DMS53 treated with DMSO at 0.1 percent for 48 hours (cell line): ENCODE measurements around the gene NUP210.

ENCODE experiments used
- DNase-seq: peaks from one replicate; lab custom pipeline; 2025; ENCODE audit not compliant: unreplicated experiment; lab: John Stamatoyannopoulos, UW

The NUP210 gene

DNA sequence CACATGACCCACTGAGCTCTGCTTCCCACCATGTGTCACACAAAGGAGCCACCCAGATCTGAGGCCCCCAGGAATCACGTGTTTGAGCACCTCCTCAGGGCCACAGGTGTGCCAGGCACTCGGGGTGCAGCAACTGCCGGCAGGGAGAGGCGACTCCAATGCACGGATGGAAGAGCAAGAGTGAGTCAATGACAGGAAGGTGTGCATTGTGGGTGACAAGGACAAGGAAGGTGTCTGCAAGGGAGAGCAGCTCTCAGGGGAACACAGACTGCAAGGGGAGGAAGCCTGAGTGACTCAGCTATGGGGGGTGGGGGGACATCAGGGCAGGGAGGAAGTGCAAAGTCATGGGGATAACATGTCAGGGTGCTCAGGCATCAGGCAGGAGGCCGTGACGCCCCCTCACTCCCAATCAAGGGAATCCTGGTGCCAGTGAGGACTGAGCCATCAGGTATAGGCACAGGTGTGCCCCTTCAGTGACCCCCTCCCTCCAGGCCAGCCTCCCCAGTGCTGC lies 67.4 kb downstream of the NUP210 start:
- no peak for DNase-seq

DNA sequence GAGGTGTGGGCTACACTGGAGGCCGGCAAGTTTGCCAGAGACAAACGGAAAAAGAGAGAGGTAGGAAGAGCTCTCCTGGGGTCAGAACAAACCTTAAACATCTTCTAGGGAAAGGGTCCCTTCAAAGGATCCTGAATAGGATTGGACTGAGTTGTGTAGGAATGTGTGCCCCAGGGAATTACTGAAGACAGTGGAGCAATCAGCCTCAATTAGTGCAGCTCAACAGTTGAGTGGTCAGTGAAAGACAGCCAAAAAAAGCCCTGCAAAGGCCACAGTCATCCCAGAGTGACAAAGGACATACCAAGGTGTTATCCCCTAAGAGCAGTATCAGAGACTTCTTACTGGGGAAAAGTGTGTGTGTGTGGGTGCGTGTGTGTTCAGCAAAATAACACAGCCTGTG lies 70.3 kb downstream of the NUP210 start:
- DNase-seq = no peak

DNA sequence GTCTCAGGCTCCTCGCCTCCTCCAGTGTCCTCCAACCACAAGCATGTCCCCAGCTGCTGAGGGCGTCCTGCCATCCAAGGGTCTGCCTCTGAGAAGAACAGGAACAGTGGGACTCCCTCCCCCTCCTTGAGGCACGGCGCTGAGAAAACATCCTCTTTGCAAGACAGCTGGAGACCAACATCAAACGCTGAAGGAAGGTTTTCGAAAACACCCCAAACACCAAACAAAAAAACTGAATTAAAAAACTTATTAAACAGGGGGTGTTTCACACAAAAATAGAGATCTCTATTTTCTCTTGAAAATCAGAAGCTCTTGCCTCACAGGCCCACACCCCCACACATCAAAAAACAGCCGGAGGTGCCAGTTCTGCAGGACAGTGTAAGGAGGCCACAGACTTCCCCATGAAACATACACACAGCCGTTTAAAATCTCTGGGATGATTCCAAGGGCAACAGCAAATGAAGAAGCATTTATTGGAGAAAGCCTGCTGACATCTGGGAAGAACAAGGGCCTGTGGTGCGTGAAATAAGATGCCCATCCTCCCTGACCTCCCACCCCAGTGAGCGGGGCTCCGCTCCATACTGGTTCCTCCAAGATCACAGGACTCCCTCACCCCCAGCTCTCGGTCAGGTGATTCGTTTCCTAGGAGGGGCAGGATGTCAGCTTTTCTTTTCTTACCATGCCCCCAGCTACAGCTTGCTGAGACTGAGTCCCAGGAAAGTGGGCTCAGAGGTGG lies 71.3 kb downstream of the NUP210 start:
- DNase-seq = no peak

DNA sequence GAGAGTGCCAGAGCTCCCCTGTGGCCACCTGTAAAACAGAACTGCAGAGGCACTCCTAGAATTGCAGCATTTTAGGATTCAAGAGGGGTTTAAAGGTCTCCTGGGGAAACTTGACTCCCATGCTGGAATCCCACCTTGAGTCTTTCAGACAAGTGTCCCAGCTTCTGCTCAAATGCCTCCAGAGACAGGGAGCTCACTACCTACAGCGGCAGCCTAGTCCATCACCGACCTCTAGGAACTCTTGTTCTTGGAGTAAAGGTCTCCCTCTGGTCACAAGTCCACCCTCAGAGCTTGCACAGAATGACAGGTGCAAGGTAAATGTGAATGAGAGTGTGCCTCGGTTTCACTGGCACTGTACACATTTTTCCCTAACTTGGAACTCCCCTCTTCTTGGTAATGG lies 72.0 kb downstream of the NUP210 start:
- no peak for DNase-seq

DNA sequence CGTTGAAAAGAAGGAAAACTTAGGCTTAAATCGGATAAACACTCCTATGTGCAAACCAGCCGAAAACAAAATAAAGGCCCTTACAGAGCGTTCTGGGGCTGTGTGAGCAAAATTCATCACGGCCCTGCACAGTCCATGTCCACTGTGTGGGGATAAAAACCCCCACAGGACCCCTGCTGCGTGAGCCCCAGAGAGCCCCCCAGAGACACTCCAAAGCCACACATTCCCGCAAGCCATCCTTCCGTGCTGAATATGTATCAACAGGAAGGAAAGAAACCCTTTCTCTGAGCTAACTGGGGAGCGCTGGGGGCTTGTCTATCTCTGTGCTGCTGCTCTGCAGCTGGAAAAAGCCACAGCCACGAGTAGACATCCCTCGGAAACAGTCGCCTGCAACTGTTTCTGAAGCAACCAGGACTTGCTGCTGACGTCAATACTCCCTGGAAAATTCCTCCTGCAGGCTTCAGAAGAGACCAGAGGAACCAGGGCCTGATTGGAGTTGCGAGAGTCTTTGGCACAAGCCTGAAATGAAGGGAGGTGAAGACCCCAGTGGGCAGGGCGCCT lies 72.7 kb downstream of the NUP210 start:
- no peak for DNase-seq

DNA sequence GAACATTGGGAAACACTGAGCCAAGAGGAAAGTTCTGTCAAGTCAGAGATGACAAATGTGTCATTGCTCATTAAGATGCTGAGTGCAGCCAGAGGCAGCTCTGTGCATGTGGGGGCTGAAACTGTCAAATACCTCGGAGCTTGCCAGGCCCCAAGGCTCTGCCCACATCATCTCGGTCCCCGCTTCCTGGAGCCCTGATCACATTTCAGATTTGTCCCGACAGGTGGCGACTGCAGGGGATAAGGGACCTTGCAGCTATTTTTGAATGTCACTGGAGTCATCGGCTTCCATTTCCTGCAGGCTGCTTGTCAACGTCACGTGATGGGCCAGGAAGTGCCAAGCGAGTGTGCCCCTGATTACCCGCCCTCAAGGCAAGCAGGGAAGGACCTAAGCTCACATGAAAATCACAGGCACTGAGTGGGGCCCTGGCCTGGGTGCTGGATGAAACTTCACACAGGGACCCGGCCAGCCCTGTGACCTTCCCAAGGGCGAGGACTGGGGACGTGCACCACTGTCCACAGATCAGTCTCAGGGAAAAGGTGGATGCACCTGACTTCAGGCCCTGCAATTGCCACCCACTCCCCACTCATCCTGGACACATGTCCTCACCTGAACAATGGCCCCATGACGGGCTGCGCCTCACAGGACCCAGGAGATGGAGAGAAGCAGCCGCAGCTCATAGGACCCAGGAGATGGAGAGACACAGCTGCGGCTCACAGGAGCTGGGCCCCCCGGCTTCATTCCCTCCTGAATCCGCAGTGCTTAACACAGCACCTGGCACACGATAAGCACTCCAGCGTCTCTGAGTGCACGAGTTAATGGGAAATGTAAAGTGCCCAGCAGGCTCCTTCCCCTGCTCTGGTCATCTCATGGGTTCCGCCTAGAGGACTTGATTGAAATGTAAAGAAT lies 73.4 kb downstream of the NUP210 start:
- DNase-seq = no peak

DNA sequence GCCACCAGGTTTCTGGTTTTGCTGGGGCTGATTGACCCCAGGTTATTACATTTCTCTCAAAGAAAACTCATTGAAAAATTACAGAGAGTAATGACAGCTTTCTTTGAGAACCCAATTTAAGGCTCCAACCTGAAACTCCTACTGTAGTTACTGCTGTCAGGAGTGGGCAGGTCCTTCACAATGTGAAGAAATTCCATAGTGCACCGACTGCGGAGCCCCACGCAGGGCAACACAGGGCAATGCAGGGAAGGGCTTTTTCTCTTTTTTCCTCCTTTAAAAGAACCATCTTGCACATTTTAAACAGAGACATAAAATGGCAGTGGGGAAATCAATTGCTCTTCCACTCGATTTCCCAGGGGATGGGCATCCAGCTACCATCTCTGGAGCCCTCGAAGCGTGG lies 74.3 kb downstream of the NUP210 start:
- no peak for DNase-seq

DNA sequence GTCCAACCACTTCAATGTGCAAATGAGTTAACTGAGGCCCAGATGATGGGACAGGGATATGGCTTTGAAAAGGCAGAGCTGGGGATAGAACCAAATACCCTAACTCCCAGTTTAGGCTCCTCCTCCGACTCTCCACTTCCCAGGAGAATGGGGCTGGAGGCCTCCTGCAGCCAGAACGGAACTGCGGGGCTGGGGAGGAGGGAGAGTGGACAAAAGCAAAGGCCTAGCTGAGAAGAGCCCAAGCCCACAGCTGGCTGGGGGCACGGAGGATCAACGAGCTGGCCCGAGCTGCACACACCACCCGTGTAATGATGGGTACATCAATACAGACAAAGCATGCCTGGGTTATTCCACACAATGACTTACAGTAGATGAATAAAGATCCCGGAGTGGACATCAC lies 74.8 kb downstream of the NUP210 start:
- no peak for DNase-seq

DNA sequence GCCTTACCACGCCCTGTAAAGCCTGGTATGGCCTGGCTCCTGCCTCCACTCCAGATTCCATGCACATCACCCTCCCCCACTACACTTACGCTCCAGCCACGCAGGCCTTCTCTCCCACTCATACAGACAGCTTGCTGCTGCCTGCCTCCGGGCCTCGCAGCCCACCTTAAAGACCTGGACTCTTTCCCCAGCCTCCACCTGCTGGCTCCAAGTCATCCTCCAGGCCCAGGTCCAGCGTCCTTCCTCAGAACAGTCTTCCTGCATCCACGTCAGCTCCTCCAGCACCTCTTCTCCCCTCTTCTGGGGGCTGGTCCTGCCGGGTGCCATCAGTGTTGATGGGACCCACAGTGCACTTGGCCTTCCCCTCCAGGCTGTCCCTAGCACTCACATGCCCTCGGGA lies 75.5 kb downstream of the NUP210 start:
- DNase-seq = no peak

DNA sequence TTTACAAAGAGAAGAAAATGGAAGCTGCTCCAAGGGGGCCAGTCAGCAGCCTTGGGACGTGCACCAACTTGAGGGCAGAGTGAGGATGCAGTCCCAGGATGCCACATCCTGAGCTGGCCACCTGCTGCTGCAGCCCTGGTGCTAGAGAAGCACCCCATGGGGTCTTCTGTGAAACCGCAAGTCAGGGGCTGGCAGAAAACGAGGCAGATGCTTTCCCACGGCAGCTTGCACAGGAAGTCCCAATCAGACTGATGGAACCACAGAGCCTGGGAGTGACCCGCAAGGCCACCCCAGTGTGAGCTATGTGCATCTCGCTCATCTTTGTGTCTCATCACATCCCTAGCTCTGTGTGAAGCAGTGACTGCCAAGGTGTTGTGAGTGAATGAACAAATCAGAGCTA lies 76.5 kb downstream of the NUP210 start:
- no peak for DNase-seq

DNA sequence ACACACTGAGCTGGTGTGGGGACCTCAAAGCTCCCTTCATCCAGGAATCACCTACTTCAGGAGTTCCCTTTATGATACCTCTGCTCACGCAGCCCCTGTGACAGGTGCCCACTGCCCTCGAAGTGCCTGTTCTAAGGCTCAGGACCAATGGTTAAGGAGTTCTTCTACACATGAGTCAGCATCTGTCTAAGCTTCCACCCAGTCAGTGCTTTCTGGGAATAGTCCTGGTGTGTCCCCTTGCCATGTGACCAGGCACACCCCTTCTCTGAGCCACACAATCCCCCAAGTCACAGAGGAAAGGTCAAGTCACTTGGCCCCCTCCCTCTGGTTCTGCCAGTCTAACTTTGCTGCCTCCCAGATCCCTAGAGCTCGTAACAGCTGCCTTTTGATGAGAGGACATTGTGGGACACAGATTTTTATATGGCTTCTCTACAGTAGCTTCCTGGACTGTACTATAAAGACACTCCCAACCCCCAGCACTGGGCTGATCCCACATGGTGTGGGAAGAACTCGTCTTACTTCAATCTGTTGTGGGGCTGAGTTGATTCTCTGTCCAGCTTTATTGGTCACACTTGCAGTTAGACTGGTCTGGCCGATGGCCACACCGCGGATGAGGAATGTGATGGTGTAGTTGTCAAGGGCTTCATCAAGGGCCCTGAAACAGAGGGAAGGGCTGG lies 78.8 kb downstream of the NUP210 start:
- no peak for DNase-seq

DNA sequence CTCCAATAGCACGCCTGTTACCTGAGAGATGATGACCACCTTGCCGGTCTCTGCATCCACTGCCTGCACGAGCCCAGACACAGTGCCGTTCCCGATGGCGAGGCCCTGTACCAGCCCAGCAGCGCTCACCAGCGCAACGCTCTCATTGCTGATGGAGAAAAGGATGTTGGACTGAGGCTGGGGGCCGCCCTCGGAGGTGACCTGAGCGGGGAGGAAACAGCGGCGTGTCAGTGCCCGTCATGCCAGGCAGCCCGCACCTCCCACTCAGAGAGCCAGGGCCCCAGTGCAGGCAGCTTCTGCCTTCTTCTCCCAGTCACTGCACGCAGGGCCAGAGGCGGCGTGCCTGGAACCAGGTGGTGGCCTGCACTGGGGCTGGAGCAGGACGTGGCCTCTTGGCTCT lies 80.3 kb downstream of the NUP210 start:
- DNase-seq = no peak

DNA sequence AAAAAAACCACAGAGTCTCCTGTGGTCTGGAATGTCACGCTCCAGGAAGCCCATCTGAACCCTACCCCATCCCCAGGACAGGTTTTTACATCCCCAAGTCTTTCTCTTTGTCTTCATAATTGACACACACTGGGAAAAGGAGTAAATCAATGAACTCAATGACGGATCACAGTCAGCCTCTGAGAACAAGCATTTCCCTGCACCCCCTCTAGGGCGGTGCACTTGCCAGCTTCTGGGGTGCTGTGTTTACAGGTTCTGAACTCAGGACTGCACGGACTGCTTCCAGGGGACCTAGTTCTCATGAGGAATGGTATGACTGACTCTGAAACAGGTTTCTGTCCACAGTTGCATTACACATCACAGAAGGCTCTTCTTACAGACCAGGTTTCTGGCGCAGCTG lies 81.1 kb downstream of the NUP210 start:
- DNase-seq = no peak

DNA sequence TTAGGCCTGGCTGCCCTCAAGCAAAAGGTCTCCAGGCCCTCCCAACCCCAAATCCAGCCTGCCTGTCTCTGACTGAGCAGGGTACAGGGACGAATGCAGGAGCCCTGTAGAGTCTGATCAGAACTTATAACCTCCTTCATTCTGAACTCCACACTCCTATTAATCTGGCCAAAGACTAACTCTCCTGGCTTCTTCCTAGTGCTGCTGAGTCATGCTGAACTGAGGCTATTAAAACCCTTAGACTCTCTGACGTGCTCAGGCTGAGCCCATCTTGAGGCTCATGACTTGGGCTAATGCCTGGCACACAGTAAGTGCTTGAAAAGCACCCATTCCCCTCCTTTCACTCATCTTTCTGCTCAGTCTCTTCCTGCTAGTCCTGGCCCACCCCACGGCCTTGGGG lies 81.9 kb downstream of the NUP210 start:
- no peak for DNase-seq

DNA sequence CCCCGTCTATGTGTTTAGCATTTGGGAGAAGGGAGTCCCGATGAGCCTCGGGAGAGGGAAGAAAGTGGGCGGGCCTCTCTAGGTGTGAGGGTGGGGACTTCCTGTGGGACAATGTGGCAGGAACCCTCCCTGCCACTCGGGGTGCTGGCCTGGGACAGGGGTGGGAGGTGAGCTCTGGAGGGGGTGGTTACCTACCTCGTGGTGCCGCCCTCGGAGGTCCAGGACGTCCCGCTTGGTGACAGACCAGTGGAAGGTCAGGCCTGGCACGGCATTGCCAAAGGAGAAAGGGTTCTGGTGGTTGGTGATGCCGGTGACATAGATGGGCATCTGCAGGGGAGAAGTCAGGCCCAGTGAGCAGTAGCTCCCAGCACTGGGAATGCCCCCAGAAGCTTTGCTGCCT lies 83.5 kb downstream of the NUP210 start:
- DNase-seq = no peak

DNA sequence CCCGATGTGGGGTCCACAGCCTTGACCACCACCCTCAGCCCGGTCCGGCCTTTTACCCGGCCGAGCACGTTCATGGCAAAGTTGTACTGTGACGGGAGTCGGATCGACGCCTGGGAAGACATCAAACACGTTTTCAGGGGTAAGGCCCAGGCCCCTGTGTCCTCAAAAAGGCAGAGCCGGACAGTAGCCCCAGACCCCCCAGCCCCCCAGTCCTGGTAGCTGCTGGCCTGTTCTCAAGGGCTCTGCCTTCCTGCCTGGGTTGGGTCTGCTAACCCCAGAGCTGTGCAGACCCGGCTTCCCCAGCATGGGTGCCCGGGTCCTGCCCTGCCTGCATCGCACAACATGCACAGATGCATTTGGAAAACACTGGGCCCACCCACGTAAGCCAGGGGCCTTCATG lies 84.6 kb downstream of the NUP210 start:
- no peak for DNase-seq

DNA sequence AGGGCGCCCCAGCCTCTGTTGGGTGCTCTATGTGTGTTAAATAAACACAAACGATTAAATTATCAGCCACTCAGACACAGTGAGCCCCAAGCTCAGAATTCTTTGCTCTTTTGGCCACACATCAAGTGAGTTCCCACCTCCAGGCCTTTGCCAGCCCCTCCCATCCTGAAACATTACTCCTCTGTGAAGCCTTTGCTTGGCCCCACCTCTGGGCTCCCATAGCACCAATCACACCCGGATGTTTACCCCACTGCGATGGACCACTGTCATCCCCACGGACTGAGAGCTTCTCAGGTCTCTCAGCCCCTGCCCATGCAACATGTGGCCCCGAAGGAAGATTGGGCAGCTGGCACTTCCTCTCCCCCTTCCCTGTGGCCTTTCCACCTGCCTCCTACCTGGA lies 85.1 kb downstream of the NUP210 start:
- no peak for DNase-seq

DNA sequence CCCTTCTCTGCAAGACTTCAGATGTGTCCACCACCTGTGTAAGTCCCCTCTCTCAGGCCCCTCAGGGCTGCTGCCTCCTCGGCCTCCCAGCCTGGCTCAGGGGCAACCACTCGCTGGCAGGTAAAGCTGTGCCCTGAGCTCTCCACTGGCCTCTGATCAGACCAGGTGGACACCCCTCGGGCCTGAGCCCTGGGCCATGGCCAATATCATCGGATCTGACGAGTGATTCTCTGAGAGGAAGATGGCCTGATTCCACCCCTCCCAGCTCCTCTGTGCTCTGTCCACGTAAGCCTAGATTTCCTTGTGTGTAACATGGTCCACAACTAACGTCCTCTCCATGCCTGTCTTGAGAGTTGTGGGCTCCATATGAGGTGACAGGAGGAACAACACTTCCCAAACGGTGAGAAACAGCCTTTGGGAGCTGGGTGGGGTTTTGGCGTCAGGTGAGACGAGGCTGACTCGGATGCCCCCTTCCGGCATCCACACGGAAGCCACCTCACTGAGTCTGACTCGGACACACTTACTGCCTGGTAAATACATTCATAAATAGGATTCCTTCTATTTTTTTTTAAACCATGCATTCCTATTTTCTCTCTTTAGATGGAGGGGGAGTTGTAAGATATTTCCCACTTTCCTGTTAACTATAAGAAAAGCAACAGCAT lies 86.8 kb downstream of the NUP210 start:
- no peak for DNase-seq

DNA sequence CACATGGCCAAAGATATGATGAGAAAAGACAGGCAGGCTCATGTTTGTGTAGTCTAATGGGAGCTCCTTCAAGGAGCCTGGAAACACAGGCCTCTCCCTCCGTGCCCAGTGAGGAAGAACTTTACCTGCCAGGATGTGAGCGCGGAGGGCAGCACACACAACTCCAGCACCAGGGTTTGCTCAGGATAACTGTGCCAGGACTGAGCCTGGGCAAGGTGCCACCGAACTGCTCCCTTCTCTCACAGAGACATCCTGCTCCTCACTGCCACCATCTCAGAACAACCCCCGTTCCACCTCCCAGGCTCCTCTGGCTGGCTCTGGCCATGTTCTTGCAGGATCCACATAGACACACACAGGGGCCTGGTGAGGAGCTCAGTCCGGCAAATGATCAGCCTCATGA lies 87.4 kb downstream of the NUP210 start:
- peak; percentile 18 for DNase-seq

DNA sequence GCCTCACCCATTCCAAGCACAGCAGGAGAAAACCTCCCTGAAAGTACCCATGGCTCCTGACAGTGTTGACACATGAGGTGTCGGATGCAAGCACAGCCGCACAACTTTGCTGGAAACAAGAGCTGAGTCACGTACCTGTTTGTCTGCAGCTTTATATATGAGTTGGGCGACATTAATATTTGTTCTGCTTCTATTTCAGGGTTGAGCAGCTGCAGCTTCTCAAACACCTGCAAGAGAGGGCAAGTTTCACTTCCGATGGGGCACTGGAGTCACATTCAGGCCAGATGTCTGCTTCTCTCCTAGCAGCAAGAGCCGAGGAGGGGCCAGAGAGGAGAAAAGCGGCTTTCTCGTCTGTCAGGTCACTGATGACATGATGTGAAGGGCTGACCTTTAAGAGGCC lies 88.0 kb downstream of the NUP210 start:
- peak; percentile 85 for DNase-seq

DNA sequence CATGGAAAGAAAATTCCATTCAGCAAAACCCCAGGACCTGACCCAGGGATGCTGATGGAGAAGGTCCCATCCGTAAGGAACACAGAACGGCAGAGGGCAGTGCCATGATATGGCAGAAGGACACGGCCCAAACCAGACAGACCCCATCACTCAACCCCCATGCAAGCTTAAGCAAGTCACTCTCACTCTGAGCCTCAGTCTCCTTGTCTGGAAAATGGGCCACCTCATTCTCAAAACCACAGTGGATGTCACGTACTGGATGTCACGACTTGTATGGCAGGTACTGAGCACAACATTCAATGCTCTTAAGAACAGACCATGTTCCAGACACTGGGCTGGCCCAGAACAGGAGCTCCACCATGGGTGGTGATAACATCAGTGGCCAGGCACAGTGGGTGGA lies 90.4 kb downstream of the NUP210 start:
- DNase-seq = no peak
